Hindlimb muscle (tissue), 1 donor: Measurements from ENCODE around the gene ADCY2. TPM values are rescaled to one million over a fixed set of nuclear protein-coding genes. Genes with fewer than 3 reads are reported as not detected.

ENCODE experiments used
- DNase-seq: peaks from one replicate; pipeline ENCODE4 v3.0.0-alpha.2; 2013
- polyA plus RNA-seq: library from polyadenylated mRNA; unstranded; fragments of 120-200 nt; gene quantifications from one replicate; pipeline ENCODE4 v1.2.1, GENCODE V29; 2013; ENCODE audit not compliant: insufficient read length

The ADCY2 gene
- polyA plus RNA-seq, 1 donor = 54.1 TPM

- no peak for DNase-seq
Observed at GRCh38 chr5:7606840-7607465, 211.0 kb downstream of the ADCY2 start.

- no peak for DNase-seq
Observed at GRCh38 chr5:7608772-7609171, 212.8 kb downstream of the ADCY2 start.

GRCh38 chr5:7609726-7610125 lies 213.8 kb downstream of the ADCY2 start:
- DNase-seq = no peak

DNA sequence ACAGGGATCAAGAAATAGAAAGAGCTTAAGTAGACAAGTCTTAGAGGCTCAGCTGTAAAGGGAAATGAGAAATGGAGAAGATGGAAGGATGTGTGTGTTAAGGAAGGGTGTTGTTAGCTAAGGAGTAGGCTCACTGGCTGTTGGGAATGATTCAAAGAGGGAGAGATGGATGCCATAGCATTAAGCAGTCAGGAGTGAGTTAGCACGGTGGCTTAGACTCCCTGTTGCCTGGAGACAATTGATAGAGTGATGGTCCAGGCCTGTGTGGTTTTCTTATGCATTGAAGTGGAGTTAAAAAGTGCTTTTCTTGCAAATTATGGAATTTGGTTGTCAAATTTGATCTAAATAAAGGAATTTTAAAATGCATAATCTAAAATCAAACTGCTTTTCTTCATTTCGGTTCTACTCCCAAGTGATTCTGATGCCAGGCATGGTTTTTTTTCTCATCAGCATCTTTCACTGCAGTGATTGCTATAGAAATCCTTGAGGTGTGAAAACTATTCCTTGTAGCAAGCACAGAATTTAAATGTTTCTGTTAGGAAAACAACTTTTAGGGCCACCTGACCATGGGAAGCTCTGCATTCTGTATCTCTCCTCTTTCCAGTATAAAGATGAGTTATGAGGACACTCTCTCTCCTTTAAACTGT lies 214.7 kb downstream of the ADCY2 start:
- no peak for DNase-seq

- no peak for DNase-seq
Observed at GRCh38 chr5:7611518-7611917, 215.6 kb downstream of the ADCY2 start.

DNA sequence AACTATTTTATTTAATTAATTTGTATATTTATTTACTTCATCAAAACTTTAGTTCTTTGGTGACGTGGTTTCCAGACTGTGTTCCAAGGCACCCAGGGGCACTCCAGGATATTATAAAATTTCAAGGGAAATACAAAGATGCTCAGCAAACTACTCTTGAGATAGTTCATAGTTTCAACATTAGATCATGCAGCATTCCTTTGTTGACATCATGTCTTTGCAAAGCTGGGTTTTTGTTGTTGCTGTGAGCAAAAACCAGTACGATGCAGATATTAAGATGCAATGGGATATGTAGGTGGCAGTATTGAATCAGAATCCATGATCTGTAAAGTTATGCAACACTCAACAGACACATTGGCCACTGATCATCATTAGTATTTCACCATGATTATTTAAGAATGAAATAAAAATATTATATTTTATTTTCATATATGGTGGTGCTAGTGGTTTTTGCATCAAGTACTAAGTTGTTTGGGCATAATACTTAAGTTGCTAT lies 219.7 kb downstream of the ADCY2 start:
- no peak for DNase-seq

DNA sequence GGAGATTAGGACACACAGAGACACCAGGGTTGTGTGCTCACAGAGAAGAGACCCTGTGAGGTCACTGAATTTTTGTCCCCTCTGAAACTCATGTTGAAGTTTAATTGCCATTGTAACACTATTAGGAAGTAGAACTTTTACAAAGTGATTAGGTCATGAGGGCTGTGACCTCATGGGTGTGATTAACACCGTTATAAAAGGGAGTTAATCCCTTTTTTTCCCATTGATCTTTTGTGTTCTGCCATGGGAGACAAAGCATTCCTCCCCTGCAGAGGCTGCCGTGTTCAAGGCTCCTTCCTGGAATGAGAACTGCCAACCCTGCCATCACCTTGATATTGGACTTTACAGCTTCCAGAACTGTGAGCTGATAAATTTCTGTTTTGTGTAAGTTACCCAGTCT lies 221.0 kb downstream of the ADCY2 start:
- no peak for DNase-seq

DNA sequence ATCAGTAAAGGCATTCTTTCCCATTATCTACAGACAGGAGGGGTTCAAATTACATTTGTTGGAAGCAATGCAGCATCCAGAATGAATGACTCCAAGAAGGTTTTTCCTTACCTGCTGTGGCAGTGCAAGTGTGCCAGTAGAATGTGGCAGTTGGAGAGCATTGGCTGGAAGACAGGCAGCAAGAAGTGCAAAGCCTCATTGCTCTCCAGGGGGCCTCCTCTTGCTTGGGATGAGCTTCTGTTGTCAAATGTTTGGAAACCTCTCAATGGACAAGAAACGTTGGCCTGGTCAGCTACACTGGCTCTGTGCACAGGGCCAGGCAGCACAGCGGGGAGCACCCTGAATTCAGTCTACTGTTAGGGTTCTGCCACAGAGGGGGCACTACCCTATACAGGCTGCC lies 226.6 kb downstream of the ADCY2 start:
- DNase-seq = no peak

- DNase-seq = no peak
Observed at GRCh38 chr5:7625740-7626139, 229.8 kb downstream of the ADCY2 start.

DNA sequence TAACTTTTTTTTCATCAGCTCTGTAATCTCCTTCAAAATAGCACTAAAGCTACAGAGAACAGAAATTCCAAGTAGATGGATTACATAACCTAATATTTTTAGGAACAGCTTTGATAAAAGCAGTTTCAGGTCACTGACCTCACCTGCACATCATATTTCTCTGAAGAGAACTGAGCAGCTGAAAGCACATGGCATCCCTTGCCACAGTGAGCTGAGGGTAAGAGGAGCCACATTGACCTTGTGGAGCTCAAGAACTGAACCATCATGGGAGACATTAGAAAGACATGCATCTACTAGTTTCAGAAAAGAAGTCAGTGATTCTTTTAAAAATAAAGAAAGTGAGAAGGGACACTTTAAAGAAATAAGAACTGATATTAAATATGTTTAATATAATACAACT lies 232.3 kb downstream of the ADCY2 start:
- DNase-seq = no peak

DNA sequence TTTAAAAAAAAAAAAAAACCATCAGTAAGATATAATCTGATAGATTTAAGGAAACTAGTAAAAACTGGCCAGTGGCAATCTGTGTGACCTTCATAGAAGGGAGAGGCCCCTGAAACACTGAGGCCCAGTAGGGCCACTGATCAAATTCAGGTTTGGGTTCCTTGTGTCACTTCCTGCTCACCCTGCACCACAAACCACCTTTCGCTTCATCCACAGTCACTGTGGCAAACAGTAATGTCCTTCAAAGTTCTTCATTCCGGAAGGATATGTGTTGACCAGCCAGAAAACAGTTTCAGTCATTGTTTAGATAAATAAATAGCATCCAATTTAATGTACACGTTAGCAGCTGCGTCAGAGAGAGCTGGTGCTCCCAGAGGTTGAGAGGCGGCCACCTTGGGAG lies 232.9 kb downstream of the ADCY2 start:
- DNase-seq = no peak

GRCh38 chr5:7629561-7629960 lies 233.6 kb downstream of the ADCY2 start:
- DNase-seq = no peak

DNA sequence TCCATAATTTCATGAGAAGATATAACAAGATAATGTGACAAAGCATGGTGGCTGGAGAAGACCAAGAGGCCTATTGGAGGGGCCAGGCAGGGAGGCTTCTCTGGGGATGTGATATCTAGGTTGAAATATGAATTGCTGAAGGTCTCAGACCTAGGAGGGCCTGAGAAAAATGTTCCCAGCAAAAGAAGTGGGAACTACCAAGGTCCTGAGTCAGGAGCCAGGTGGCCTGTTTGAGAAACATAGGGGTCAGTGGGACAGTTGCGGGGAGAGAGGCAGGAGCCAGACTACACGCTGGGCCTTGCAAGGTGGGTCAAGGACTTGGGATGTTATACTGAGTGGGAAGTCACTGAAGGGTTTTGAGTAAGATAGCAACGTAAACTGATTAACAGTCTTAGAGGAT lies 238.9 kb downstream of the ADCY2 start:
- DNase-seq = no peak

GRCh38 chr5:7638456-7638855 lies 242.5 kb downstream of the ADCY2 start:
- DNase-seq = no peak

- no peak for DNase-seq
Observed at GRCh38 chr5:7642029-7642428, 246.1 kb downstream of the ADCY2 start.

GRCh38 chr5:7644723-7645122 lies 248.8 kb downstream of the ADCY2 start:
- no peak for DNase-seq

GRCh38 chr5:7650755-7651154 lies 254.8 kb downstream of the ADCY2 start:
- DNase-seq = no peak

DNA sequence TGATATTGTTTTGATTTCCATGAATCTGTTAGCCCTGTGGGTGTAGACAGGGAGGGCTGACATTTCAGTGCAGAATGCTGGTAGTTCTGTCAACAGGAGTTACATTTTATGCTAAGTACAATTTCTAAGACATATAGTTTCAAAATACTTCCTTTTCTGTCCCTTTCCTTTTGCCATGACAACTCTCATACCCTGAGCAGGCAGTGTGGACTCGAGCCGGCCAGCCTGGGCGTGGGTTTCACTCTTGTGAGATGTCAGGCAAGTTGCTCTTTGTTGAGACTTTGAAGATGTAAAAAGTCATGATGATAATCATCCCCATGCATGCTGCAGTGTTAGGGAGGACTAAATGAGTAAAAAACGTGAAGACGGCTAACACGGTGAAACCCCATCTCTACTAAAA lies 257.1 kb downstream of the ADCY2 start:
- DNase-seq = no peak

DNA sequence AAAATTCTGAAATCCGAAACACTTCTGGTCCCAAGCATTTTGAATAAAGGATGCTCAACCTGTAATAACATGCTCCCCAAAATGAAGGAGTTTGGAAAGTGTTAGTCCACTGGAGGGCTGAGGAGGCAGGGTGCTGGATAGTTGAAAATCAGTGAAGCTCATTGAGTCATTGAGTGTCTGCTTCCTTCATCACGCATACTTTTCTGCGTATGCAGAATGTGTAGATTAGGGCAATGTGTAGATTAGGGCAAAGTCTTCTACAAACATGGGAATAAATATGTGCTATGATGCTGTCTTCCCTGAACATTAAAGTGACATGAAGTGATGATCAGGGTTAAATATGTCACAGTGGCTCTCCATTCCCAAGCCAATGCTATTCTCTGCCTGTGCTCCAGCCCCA lies 261.2 kb downstream of the ADCY2 start:
- DNase-seq = no peak

GRCh38 chr5:7659420-7659819 lies 263.5 kb downstream of the ADCY2 start:
- no peak for DNase-seq

- DNase-seq = no peak
Observed at GRCh38 chr5:7662289-7662688, 266.4 kb downstream of the ADCY2 start.

- no peak for DNase-seq
Observed at GRCh38 chr5:7663808-7664207, 267.9 kb downstream of the ADCY2 start.

DNA sequence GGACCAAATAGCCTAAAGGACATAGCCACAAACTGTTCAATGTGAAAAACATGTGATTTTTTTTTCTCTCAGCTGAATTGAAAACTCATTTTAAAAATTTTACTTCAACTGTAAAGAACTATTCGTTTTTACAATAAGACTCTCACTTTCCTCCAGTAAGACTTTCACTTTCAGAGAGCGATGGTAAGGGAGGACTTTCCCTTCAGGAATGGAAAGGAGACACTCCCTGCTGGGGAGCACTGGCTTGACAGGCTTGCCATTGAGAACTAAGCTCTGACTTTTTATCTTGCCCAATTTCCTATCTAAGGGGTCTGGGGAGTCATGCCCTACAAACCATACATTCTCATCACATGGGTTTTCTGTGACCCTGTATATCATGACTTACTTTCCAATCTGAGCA lies 268.3 kb downstream of the ADCY2 start:
- no peak for DNase-seq

DNA sequence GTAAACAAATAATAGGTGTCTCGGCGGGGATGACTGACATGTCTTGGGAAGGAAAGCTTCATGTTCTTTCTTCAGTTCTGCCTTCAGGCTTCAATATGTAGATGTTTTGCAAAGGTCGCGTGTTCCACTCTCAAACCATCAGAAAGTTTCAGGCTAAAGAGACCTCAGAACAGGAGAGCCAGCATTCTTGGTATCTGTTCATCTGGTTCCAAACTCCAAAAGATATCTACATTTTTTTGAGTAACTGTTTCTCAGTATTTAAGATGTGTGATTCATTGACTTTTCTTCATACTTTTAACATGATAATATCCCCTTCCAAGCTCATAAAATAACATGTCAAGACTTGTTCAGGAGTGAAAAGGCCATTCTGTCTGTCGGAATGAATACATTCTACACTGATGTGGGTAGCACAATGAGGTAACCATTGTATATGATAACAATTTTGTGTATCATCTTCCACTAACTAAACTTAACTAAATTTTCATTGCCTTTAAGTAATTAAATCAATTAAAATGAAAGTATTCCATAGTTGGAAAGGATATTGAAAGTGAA lies 271.4 kb downstream of the ADCY2 start:
- no peak for DNase-seq
